ENCODE data around the gene CLIP3.

DNA sequence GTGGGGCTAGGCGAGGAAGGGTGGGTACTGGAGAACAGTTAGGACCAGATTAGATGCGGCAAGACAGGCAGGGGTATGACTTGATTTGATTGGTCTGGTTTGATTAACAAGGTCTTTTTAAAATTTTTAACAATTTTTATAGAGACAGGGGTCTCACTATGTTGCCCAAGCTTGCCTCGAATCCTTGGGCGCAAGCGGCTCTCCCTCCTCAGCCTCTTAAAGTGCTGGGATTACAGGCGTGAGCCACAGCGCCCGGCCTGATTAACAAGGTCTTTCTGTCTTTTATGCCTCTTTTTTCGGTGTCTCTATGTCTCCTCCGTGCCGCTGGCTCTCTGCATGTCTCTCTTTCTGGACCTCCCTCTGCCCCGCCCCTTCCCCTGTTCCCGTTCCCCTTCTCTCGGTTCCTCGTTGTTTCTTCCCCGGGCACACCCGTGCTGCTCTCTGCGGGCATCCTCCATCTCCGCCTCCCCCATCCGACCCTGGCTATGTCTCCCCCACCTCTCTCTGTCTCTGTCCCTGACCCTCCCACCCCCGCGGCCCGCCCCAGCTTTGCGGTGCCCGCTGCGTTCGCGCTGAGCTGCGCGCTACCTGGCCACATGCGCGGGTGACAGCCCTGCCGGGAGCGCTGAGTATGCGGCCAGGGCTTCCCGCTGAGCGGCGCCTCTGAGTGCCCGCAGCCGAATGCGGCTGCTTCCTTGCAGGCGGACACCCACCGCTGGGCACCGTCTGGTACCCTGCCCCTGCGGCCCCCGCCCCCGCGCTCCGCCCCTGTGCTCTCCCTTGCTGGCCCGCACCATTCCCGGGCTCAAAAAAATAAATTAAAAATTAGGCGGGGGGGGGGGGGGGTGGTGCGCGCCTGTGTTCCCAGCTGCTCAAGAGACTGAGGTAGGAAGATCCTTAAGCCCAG is 45.8 kb downstream of the CLIP3 start:
- TF ChIP-seq, protein P1, sequence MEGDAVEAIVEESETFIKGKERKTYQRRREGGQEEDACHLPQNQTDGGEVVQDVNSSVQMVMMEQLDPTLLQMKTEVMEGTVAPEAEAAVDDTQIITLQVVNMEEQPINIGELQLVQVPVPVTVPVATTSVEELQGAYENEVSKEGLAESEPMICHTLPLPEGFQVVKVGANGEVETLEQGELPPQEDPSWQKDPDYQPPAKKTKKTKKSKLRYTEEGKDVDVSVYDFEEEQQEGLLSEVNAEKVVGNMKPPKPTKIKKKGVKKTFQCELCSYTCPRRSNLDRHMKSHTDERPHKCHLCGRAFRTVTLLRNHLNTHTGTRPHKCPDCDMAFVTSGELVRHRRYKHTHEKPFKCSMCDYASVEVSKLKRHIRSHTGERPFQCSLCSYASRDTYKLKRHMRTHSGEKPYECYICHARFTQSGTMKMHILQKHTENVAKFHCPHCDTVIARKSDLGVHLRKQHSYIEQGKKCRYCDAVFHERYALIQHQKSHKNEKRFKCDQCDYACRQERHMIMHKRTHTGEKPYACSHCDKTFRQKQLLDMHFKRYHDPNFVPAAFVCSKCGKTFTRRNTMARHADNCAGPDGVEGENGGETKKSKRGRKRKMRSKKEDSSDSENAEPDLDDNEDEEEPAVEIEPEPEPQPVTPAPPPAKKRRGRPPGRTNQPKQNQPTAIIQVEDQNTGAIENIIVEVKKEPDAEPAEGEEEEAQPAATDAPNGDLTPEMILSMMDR (IDR thresholded peaks at IDR 0.05): no peak
- TF ChIP-seq EZH2phosphoT487 (IDR thresholded peaks at IDR 0.05) (no peak), EZH2 (IDR thresholded peaks at IDR 0.05) (no peak)

Measured in neural progenitor cell (in vitro differentiated cells).